HuH-7.5 (cell line): ENCODE results near the gene PRIM2.
"Not testable (repeated sequence)": the region's sequence is repeated elsewhere in the genome, so short reads cannot be mapped to it uniquely, and the experiment has no call there.

Experiments used
- DNase-seq: peaks from one replicate; pipeline ENCODE4 v3.0.0; 2011; ENCODE audit warnings: low spot score

The PRIM2 gene

GRCh38 chr6:57505251-57505650 lies 187.8 kb downstream of the PRIM2 start:
- not testable (repeated sequence) for DNase-seq

GRCh38 chr6:57510390-57510789 lies 193.0 kb downstream of the PRIM2 start:
- DNase-seq = not testable (repeated sequence)

GRCh38 chr6:57515171-57515570 lies 197.7 kb downstream of the PRIM2 start:
- not testable (repeated sequence) for DNase-seq

DNA sequence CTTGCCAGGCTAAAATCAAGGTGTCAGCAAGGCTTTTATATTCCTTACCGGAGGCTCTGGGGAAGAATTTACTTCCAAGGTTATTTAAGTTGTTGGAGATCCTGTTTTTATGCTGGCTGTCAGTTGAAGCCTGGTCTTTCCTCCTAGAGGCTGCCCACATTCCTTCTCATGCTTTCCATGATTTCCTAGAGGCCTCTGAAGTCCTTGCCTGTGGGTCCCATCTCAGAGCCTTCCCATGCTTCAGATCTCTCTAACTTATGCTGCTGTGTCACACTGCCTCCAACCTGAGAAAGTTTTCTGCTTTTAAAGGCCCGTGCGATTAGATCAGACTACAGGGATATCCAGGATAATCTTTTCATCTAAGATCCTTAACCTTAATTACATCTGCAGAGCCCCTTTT lies 198.4 kb downstream of the PRIM2 start:
- not testable (repeated sequence) for DNase-seq

- not testable (repeated sequence) for DNase-seq
These were observed 199.3 kb downstream of the PRIM2 start for GRCh38 chr6:57516776-57517175.

GRCh38 chr6:57519198-57519597 lies 201.8 kb downstream of the PRIM2 start:
- DNase-seq = not testable (repeated sequence)

GRCh38 chr6:57521085-57521484 lies 203.7 kb downstream of the PRIM2 start:
- DNase-seq = not testable (repeated sequence)

DNA sequence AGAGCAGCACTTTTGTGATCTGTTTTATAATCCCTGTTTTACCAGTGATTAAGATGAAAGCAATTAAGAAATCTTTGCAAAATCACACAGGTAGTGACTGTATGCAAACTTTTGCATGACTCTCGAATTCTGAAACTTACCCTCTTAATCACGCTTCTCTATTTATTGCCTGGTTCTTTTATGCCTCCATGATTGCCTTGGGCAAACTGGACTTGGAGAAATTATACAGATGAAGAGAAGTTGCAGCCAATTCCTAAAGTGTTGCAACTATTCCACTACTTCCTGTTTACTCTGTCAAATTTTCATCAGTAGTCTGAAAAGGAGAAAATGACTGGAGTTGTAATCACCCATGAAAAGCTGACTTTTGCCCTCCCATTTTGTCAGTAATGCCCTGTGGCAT lies 205.8 kb downstream of the PRIM2 start:
- DNase-seq = not testable (repeated sequence)

GRCh38 chr6:57529755-57530154 lies 212.3 kb downstream of the PRIM2 start:
- DNase-seq = not testable (repeated sequence)

DNA sequence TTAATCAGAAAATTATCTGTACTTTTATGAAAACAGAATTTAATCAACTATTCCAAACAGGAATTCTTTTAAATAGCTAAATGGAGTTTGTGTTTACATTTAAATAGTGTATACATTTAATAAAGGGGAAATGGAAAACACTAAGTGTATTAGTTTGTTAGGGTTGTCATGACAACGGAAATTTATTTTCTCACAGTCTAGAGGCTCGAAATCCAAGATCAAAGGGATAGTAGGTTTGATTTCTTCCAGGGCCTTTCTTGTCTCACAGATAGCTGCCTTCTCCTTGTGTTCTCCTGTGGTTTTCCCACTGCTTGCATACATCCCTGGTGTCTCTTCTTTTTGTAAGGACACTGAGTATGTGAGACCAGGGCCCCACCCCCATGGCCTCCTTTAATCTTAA lies 215.2 kb downstream of the PRIM2 start:
- not testable (repeated sequence) for DNase-seq

GRCh38 chr6:57535121-57535520 lies 217.7 kb downstream of the PRIM2 start:
- DNase-seq = not testable (repeated sequence)

DNA sequence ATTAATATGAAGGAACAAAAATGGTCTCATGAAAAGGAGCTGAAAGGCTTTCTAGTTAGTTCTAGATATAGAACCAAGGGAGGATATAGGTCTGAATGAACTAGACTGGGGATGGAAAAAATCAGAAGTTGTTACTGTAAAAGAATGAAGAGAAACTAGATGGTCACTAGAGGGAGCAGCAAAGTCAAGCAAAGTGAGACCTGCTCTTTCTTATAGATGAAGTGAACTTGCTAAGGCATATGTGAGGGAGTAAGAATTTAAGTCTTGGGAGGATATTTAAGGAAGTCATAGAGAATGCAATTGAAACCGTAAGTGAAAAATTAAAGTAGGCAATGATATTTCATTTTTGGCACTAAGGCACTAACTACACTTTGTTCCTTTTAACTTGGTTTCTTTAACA lies 218.6 kb downstream of the PRIM2 start:
- not testable (repeated sequence) for DNase-seq

GRCh38 chr6:57537916-57538315 lies 220.5 kb downstream of the PRIM2 start:
- DNase-seq = not testable (repeated sequence)

DNA sequence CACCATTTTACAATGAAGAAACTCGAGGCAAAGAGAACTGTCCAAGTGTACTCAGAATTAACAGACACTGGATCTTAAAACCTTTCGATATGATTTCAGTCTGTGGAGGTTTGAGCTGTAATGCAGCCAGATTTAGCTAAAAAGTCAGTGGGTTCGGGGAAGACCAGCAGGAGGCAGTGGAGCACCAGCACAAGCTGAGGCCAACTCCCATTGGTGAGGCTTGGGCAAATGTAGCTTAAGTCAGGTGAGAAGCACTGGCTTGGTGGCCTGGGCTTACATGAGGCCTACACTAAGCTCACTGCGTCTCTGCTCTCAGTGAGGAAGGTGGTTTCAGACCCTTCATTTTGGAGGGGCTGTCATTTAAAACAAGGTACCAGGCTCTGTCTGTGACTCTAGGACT lies 234.5 kb downstream of the PRIM2 start:
- DNase-seq = not testable (repeated sequence)

GRCh38 chr6:57557855-57558254 lies 240.4 kb downstream of the PRIM2 start:
- DNase-seq = not testable (repeated sequence)

GRCh38 chr6:57559170-57559569 lies 241.7 kb downstream of the PRIM2 start:
- DNase-seq = not testable (repeated sequence)

- DNase-seq = not testable (repeated sequence)
These were observed 244.8 kb downstream of the PRIM2 start for GRCh38 chr6:57562233-57562632.

DNA sequence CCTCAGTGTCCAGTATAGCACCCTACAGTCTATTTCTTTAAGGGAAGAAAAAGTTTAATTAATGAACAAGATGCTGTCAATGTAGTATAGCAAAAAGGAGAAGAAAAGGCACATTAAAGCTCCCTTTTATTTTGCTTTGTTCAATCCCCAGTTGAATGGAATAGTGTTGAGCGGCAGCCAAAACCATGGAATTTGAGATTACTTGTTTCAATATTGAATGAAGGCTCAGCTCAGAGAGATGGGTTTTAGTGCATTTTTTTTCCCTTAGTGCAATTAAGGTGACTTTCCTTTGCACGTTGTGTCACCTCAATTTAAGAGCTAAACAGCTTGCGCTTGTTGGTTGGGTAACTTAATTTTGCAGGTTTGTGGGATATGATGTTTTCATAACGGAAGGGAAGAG lies 254.7 kb downstream of the PRIM2 start:
- DNase-seq = not testable (repeated sequence)

GRCh38 chr6:57572844-57573243 lies 255.4 kb downstream of the PRIM2 start:
- not testable (repeated sequence) for DNase-seq

DNA sequence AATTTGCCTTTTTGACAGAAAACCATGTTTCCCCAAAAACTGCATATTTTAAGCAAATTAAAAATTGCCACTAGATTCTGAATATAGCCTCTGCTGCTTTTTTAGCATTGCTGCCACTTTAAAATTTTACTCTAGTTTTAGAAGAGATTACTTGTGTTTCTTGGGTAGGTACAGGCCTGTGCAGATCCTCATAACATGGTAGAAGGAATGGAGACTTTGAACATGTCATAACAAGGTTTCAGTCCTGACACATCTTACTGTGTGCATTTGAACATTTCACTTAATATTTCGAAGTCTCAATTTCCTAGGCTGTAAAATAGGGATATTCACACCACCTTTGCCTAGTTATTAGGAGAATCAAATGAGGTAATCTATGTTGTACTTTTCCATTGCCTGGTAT lies 259.6 kb downstream of the PRIM2 start:
- DNase-seq = not testable (repeated sequence)

- not testable (repeated sequence) for DNase-seq
These were observed 262.1 kb downstream of the PRIM2 start for GRCh38 chr6:57579489-57579888.

- DNase-seq = not testable (repeated sequence)
These were observed 264.2 kb downstream of the PRIM2 start for GRCh38 chr6:57581586-57581985.

GRCh38 chr6:57601105-57601504 lies 283.7 kb downstream of the PRIM2 start:
- DNase-seq = not testable (repeated sequence)

- not testable (repeated sequence) for DNase-seq
These were observed 287.9 kb downstream of the PRIM2 start for GRCh38 chr6:57605303-57605702.

DNA sequence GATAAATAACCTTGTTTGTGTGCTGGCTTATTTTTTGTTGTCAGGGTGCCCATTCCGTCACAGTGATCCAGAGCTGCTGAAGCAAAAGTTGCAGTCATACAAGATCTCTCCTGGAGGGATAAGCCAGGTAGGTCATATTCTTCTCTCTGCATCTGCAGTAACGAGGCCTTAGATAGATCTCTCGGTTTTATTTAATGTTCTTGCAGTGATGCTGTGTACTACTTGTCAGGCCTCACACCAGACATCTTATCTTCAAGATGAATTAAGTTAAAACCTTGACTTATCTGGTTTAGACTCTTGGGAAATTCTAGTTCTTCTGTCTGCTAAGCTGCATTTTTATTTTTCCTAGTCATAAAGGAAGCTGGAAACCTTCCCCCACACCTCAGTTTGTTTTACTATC lies 288.9 kb downstream of the PRIM2 start:
- DNase-seq = not testable (repeated sequence)
